ENCODE measurements around the gene GTF3C2. TPM values are rescaled to one million over a fixed set of nuclear protein-coding genes. Genes with fewer than 3 reads are reported as not detected.

Gene GTF3C2
- total RNA-seq, 1 experiment from 2014 or later: 109 TPM

DNA sequence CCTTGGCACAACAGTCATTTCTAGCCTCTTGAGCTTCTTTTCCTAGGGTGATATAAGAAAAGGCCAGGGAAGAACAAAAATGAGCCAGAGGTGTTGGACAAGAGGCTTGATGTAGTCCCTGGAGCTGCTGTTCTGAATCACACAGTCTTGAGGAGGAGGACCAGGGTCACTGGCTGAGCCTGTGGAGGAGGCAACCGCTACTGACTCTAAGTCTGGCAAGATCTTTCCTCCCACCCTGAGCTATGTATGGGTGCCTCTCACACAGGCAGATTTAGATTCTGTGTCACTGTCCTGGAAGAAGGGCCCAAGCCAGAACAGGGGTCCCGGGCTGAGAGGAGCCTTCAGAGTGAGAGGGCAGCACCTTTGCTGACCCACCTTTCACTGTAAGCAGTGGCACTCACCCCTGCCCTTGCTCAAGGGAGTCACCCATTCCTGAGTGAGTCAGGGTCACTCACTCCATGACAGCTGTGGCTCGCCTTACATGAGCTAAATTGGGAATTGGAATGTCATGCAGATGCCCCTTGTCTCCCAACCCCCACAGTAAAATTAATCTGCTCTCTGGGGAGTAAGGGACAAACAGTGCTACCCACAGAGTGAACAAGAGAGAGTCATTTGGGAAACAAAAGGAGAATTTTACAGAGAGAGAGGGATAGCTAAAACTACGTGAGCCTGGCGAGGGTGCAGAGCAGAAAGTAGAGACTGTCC is 74.6 kb downstream of the GTF3C2 start, which contains the start of gene TRIM54:
Gene TRIM54 (plus strand): TSS at position 575 of the 705 bp plus-strand sequence. CDS start 303 bp downstream, outside the sequence.
- H3K36me3 Mint-ChIP-seq (ENCODE audit: insufficient read depth in 1 of 3, low read depth in 3 of 3): no peaks in the 10 kb centered on the region

More for the DNA sequence above, 74.6 kb downstream of the GTF3C2 start, which contains the start of gene TRIM54:
- no peaks in the 10 kb centered on the region for H3K79me1 ChIP-seq (ENCODE audit: insufficient read depth, low read depth, low read length, poor library complexity, severe bottlenecking)
- peak within 1 kb of the TSS; percentile 54 to 71 for H3K4me3 Mint-ChIP-seq
- H3K9me3 ChIP-seq (ENCODE audit: control insufficient read depth, low read depth, low read length): no peaks in the 10 kb centered on the region
- H3K4me2 ChIP-seq (ENCODE audit: insufficient read depth, insufficient read length, low read length): peak within 1 kb of the TSS; percentile 66
- no peaks in the 10 kb centered on the region for H3K79me2 ChIP-seq (ENCODE audit: insufficient read depth, low read length)
- no peak within 1 kb of the TSS for H3K56ac ChIP-seq (ENCODE audit: insufficient read length, low read depth, low read length)
- H4K91ac ChIP-seq (ENCODE audit: insufficient read length, low read depth, low read length): no peak within 1 kb of the TSS
- H3K9me3 Mint-ChIP-seq: no peaks in the 10 kb centered on the region
- peak within 1 kb of the TSS; percentile 35 to 91 (median 66); a peak in 5 of 7 replicates for H3K27ac Mint-ChIP-seq
- no peak within 1 kb of the TSS for H3K4ac ChIP-seq (ENCODE audit: low read depth, low read length)
- no peak within 1 kb of the TSS for H2AK5ac ChIP-seq (ENCODE audit: insufficient read length, low read length)
- H3K27me3 Mint-ChIP-seq (ENCODE audit: low read depth): peaks cover 45% of the 10 kb centered on the region
- no peak within 1 kb of the TSS for H3K27ac ChIP-seq (ENCODE audit: insufficient read length, low read depth, low read length)
- no peak within 1 kb of the TSS for H3K9ac ChIP-seq (ENCODE audit: extremely low read depth, insufficient read length, low read length)
- H4K5ac ChIP-seq (ENCODE audit: insufficient read length, low read depth, low read length): peak within 1 kb of the TSS; percentile 18
- peak within 1 kb of the TSS; percentile 71 for H3K14ac ChIP-seq (ENCODE audit: insufficient read depth, low read length)
- no peak within 1 kb of the TSS for H3K23ac ChIP-seq (ENCODE audit: insufficient read length, low read depth, low read length)
- no peak within 1 kb of the TSS for H2BK12ac ChIP-seq (ENCODE audit: insufficient read length, low read depth, low read length)
- no peak within 1 kb of the TSS for H3T11ph ChIP-seq (ENCODE audit: low read length)
- H3K18ac ChIP-seq (ENCODE audit: insufficient read length, low read depth, low read length): peak within 1 kb of the TSS; percentile 64
- H2BK120ac ChIP-seq (ENCODE audit: low read depth, low read length, poor library complexity, severe bottlenecking): no peak within 1 kb of the TSS
- no peak within 1 kb of the TSS for H2BK15ac ChIP-seq (ENCODE audit: low read depth, low read length)
- no peak for DNase-seq
- H2BK5ac ChIP-seq (ENCODE audit: insufficient read length, low read length): no peak within 1 kb of the TSS
- no CpG with 5 or more reads among the region's 5 CpGs for WGBS (ENCODE audit: extremely low coverage, insufficient read length, low lambda C conversion rate)
- no peaks in the 10 kb centered on the region for H4K20me1 ChIP-seq (ENCODE audit: control insufficient read depth, insufficient read depth, insufficient read length)
- H2AFZ ChIP-seq (ENCODE audit: low read length): no peak within 1 kb of the TSS
- peaks cover 13% of the 10 kb centered on the region; the same call in 1 of the 2 replicates for H3K4me1 ChIP-seq (ENCODE audit: insufficient read depth, low read length)
- H4K8ac ChIP-seq (replicated peaks; ENCODE audit: insufficient read length, low read depth, low read length): no peak within 1 kb of the TSS
- TF ChIP-seq, protein P1, sequence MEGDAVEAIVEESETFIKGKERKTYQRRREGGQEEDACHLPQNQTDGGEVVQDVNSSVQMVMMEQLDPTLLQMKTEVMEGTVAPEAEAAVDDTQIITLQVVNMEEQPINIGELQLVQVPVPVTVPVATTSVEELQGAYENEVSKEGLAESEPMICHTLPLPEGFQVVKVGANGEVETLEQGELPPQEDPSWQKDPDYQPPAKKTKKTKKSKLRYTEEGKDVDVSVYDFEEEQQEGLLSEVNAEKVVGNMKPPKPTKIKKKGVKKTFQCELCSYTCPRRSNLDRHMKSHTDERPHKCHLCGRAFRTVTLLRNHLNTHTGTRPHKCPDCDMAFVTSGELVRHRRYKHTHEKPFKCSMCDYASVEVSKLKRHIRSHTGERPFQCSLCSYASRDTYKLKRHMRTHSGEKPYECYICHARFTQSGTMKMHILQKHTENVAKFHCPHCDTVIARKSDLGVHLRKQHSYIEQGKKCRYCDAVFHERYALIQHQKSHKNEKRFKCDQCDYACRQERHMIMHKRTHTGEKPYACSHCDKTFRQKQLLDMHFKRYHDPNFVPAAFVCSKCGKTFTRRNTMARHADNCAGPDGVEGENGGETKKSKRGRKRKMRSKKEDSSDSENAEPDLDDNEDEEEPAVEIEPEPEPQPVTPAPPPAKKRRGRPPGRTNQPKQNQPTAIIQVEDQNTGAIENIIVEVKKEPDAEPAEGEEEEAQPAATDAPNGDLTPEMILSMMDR (conservative IDR thresholded peaks at IDR 0.05): no peak
- H2BK20ac ChIP-seq (ENCODE audit: low read depth, low read length, poor library complexity, severe bottlenecking): no peak within 1 kb of the TSS
- H3K27me3 ChIP-seq (ENCODE audit: insufficient read depth, low read length): no peaks in the 10 kb centered on the region
- H3K23me2 ChIP-seq (ENCODE audit: insufficient read length, low read depth, low read length, poor library complexity, severe bottlenecking): peaks cover 6% of the 10 kb centered on the region
- H3K4me1 Mint-ChIP-seq: peaks cover 60 to 65% of the 10 kb centered on the region in 2 experiments
